ENCODE data around the gene MCF2L.

MCF2L gene

GRCh38 chr13:112997188-112998130, 28.4 kb downstream of the MCF2L start:
- no peak for DNase-seq (ENCODE audit: low read depth)

DNA sequence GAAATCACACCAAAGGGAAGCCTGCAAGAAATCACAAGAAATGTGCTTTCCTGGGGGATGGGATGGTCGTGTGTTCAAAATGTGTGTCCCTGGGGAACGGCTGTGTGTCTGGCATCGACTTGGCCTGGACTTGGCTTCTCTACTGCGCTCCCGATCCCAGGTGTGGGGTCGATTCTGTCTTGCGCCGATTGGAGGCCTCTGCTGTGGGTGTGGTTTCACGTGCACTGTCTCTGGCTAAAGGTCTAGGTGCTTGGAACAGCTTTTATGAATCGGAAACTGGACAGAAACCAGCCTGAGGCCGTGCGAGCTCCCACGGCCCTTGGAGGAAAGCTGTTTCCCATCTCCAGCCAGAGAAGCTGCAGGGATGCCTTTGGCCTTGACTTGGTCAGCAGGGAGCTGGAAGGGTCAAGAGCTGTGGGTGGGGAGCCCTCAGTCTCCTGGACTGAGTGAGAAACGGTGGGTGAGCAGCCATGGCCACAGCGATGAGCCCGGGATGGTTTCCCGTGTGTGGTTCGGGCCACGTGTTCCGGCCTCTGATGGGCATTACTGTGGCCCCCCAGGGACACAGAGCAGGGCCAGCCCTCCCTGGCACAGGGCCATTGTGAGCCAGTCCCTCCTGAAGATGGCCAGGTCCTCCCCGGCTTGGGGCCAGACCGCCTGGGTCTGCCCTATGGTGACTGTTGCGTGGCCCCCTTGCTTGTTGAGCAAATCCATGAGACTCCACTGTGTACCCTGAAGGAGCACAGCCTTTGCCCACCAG, 29.7 kb downstream of the MCF2L start:
- no peak for DNase-seq (ENCODE audit: low read depth)

- no peak for DNase-seq (ENCODE audit: low read depth)
Measured at GRCh38 chr13:112999414-113000177, 30.6 kb downstream of the MCF2L start.

DNA sequence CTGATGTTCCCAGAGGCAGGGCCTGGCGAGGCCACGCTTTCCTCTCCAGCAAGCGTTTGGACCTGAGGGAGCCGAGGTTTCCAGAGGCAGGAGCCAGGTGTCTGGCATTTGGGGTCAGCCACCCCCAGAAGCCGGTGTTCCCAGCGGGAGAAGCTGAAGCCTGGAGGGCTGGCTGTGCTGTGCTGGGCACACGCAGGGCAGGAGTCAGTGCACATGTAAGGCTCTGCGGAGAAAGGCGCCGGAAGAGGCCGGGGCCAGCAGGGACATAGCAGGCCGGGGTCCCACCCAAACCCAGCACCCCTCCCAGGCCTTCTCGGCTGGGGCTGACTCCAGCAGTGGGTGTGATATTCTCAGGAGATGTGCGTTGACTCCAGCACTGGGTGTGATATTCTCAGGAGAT, 31.6 kb downstream of the MCF2L start:
- no peak for DNase-seq (ENCODE audit: low read depth)

GRCh38 chr13:113001241-113002140, 32.5 kb downstream of the MCF2L start:
- DNase-seq (ENCODE audit: low read depth): no peak

- DNase-seq (ENCODE audit: low read depth): no peak
Measured at GRCh38 chr13:113002206-113002912, 33.3 kb downstream of the MCF2L start.

DNA sequence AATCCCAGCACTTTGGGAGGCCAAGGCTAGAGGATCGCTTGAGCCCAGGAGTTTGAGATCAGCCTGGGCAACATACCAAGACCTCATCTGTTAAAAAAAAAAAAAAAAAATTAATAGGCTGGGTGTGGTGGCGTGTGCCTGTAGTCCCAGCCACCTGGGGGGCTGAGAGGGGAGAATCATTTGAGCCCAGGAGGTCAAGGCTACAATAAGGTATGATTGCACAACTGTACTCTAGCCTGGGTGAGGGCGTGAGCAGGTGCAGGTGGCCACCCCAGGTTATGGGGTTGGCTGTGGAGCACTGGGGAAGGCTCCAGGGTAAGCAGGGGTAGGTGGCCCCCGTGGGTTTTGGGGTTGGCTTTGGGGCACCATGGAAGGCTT, 33.9 kb downstream of the MCF2L start:
- DNase-seq (ENCODE audit: low read depth): no peak

- DNase-seq (ENCODE audit: low read depth): no peak
Measured at GRCh38 chr13:113004126-113004525, 35.1 kb downstream of the MCF2L start.

DNA sequence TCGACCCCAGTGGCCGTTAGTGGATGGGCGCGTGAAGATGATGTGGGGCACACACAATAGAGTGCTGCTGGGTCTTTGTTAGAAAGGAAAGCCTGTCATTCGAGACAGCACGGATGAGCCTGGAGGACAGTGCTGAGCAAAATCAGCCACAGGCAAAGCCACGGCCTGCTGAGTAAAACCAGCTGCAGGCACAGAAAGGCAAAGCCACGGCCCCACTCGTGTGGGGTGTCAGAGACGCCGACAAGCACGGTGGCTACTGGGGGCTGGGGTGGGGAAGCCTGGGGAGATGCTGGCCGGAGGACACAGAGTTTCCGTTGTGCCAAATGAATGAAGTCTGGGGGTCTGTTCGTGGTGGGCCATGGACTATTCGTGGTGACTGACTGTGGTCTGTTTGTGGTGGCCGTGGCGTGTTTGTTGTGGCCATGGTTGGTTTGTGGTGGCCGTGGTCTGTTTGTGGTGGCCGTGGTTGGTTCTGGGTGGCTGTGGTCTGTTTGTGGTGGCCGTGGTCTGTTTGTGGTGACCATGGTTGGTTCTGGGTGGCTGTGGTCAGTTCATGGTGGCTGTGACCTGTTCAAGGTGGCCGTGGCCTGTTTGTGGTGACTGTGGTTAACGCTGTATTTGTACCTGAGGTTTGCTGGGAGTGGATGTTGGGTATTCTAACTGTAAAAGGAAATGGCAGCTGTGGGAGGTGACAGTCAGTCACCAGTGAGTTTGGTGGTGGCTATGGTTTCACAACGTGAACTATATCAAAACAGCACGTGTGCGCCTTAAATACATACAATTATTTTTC, 36.3 kb downstream of the MCF2L start:
- no peak for DNase-seq (ENCODE audit: low read depth)

DNA sequence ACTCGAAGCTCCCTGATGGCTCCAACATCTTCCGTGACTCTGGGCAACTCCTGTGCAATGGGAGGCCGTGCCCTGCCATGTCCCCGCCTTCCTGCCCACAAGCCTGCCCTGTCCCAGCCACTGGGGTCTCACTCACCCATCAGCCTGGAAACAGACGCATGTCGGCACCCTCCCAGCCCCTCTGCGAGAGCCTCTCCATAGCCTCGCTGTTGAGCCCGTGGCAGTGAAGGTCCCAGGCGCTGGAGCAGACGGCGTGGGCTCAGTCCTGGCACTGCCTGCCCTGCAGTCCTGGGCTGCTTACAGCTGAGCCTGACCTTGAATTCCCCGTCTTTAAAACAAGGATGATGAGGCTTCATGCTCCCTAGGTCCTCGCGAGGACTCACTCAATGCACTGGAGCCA, 37.0 kb downstream of the MCF2L start:
- DNase-seq (ENCODE audit: low read depth): no peak

GRCh38 chr13:113006660-113007059, 37.6 kb downstream of the MCF2L start:
- DNase-seq (ENCODE audit: low read depth): no peak

DNA sequence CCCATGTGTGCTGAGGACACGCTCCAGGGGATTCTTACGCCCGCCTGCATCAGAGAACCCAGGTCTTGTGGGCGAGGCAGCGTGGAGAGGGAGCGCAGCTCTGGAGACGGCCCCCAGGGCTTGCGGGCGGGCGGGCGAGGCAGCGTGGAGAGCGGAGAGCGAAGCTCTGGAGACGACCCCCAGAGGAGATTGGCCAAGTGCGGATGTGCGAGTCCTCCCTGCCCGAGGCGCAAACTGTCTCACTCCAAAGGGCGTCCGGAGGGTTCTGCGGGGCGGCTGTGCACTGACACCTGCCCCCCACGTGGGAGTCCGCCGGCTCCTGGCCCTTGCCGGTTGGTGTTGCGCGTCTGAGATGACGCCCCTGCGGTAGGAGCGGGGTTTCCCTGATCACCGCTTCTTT, 39.8 kb downstream of the MCF2L start:
- no peak for DNase-seq (ENCODE audit: low read depth)

GRCh38 chr13:113009743-113010509, 40.9 kb downstream of the MCF2L start:
- no peak for DNase-seq (ENCODE audit: low read depth)

GRCh38 chr13:113010510-113010865, 41.5 kb downstream of the MCF2L start:
- no peak for DNase-seq (ENCODE audit: low read depth)

DNA sequence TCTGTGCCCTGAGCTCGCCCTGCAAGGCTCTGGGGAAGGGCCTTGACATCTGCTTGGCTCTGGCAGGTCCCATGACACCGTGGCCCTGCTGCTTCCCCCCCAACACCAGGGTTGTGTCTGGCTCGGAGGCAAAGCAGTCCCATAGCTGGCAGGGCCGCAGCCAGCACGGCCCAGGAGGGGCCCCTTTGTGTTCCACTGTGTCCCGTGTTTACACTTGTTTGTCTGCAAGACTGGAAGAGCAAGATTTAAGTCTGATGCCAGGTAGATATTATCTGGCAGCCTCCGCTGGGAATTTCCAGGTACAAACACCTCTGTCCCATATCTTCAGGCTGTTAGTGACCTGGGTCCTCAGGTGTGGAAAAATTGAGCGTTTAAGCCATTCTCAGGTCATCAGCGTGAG, 44.3 kb downstream of the MCF2L start:
- DNase-seq (ENCODE audit: low read depth): no peak

DNA sequence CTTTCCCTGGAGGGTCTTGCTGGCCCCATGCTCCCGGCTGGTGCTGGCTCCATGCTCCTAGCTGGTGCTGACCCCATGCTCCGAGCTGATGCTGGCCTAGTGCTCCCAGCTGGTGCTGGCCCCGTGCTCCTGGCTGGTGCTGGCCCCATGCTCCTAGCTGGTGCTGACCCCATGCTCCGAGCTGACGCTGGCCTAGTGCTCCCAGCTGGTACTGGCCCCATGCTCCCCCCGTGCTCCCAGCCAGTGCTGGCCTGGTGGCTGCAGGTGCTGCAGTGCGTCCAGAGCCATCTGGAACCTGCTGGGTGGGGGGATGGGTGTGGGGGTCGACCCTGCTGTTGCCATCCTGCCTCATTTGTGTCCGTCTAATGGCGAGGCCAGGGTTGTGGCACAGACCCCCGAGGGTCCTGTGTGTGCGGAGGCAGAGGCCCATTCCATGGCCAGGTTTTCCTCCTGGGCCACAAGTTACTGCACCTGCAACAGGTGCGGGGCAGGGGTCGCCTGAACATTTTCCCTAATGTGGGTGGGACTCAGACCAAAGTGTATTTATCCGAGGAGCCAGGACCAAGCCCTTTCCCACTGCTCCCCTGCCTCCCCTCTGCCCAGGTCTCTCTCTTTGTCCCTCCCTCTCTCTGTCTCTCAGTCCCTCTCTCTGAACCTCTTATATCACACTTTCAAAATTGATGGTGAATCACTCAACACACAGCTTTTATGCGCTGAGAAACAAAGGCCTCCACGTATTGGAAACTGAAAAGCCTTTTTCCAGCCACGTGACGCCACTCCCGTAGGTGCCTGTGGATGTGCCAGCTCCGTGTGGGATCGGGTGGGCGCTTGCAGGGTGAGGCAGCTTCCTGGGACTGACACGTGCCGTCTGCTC, 45.1 kb downstream of the MCF2L start:
- DNase-seq (ENCODE audit: low read depth): no peak

GRCh38 chr13:113014752-113015745, 46.0 kb downstream of the MCF2L start:
- DNase-seq (ENCODE audit: low read depth): no peak

All from activated T-cell treated with anti-CD3 and anti-CD28 coated beads for 1 hour (primary cell).